Amniotic epithelial cell (primary cell): ENCODE results near the gene KRT16.
"Not testable (repeated sequence)": the region's sequence is repeated elsewhere in the genome, so short reads cannot be mapped to it uniquely, and the experiment has no call there.

ENCODE experiments used
- DNase-seq: peaks from one replicate; pipeline ENCODE4 v3.0.0-alpha.2; 2010; ENCODE audit warnings: low read depth

The KRT16 gene

DNA sequence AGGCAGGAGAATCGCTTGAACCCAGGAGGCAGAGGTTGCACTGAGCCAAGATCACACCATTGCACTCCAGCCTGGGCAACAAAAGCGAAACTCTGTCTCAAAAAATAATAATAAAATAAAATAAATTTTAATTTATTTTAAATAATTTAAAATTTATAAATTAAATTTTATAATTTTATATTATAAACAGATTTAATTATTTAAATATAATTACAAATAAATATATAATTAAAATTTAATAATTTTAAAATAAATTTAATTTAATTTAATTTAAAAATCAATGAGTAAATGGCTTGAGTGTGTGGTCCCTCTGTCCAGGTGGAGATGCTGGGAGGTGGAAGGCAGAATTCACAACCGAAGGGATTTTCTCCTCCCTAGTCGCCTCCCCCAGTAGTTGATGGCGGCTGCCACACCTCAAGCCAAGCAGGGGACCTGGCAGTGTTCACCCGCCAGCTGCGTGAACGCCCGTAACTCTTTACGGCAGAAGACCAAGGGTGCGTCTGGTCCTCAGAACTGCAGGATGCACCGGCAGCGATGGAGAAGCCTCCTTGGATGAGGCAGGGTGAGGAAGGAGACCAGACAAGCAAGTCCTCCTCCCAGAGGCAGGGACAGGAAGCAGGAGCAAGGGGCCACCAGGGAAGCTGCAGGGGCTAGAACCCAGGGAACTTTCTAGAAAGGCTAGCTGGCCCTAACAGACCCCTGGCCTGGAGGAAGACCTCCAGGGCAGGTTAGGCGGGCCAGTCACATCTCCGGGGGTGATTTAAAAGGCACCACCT, 34.7 kb upstream of the KRT16 start:
- DNase-seq: no peak

DNA sequence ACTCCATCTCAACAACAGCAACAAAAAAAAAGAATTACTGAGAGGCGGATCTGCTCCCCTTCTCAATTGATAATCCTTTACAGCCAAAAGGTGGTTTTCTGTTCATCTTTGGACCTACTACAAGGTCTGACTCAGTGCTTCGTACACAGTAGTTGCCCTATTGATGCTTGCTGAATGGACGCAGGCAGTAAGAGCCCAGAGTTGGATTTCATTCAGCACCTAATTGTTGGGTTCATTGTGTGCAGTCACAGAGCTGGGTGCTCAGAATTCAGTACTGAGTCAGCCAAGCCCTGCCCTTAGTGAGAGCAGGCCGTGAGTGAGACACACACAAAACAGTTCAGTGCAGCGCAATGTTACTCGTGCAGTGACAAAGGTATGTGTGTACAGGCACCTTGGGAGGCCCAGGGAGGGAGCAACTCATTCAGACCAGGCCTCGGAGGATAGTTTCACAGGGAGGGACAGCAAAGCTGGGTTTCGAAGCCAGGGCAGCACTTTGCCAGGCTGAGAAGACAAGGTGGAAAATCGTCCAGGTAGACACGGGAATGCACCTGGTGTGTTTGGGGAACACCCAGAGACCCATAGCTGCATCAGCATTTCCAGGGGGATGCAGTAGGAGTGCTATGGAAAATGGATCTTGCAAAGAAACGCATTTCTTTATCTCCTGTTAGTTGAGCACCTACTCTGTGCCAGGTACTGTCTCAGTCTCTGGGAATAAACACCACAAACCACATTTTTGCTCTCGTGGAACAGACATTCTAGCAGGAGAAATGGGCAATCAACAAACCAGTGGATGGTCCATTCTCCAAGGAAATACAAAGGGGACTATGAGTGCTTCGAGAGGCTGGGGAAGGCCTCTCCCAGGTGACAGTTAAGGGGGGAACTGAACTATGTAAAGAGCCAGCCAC, 29.9 kb upstream of the KRT16 start:
- no peak for DNase-seq

DNA sequence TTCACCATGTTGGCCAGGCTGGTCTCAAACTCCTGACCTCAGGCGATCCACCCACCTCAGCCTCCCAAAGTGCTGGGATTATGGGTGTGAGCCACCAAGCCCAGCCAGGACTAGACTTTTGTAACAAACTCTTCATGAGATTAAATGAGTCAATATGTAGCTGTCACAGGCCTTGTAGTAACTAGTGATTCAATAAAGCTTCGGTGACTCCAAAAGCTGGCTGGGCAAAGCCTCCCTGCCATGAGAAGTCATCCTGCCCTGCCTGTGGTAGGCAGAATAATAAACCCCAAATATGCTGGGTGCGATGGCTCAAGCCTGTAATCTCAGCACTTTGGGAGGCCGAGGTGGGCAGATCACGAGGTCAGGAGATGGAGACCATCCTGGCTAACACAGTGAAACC, 28.0 kb upstream of the KRT16 start:
- DNase-seq: not testable (repeated sequence)

DNA sequence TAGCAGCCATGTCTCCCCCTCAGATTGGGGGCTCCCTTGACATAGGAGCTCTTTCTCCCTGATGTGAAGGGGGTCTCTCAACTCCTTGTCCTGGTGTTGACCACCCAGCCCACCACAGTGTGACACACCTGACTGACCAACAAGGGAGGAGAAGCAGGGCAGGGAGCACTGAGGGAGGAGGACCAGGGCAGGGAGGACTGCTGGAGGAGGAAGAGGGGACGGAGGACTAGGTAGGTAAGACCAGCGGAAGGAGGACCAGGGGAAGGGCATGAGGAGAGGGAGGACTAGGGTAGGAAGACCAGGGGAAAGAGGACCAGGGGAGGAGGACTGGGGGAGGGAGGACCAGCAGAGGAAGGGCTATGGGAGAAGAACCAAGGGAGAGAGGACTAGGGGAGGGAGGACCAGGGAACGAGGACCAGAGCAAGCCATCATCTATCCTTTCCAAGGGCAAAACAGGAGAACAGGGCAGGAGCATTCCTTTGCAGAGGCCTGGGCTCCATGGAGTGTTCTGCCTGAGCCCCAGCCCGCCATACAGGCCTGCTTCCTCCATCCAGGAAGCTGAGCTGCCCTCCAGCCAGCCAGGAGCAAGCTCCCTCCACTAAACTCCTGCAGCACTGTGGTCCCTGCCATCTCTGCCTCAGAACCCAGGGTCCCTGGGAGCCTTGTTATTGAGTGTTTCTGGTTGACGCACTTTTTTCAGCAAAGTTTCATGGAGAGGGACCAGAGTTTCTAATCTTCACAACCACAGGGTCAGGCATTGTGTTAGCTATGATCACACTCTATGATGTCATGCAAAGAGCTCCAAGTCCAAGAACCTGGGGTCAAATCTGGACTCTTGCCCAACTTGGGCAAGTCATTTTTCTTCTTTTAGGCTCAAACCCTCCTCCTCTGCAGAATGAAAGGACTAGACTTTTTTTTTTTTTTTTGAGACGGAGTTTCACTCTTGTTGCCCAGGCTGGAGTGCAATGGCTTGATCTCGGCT, 27.2 kb upstream of the KRT16 start:
- DNase-seq: no peak

DNA sequence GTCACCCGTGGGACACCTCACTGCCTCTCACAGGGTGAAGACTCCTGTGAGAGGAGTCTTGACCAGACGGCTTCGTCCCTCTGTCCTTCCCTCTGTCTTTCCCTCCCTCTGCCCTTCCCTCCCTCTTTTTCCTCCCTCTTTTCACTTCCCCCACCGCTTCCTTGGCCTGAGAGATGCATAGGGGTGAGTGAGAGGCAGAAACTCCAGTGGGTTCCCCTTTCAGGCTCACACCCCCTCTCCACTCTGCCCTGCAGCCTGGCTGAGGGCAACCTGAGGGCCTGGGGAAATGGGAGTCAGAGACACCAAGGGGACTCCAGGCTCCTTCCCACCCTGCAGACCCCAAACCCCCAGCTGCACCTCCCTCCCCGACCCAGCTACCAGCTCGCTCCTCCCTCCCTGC, 26.4 kb upstream of the KRT16 start:
- no peak for DNase-seq

DNA sequence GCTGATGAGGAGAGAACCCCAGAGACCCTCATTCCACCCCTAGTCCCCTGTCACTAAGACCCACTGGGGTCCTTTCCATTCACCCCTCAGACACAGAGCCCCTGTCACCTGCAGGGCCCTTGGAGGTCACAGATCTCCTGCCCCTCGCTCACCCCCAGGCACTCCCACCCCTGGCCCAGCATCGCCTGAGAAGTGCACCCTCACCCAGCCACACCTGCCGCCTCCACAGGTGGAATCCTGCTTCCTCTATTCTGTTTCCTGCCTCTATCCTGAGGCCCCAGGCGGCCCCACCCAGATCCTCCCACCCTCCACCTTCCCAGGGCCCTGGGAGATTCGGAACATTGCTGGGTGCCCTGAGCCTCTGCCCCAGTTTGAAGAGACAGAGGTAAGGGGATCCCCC, 25.6 kb upstream of the KRT16 start:
- no peak for DNase-seq

DNA sequence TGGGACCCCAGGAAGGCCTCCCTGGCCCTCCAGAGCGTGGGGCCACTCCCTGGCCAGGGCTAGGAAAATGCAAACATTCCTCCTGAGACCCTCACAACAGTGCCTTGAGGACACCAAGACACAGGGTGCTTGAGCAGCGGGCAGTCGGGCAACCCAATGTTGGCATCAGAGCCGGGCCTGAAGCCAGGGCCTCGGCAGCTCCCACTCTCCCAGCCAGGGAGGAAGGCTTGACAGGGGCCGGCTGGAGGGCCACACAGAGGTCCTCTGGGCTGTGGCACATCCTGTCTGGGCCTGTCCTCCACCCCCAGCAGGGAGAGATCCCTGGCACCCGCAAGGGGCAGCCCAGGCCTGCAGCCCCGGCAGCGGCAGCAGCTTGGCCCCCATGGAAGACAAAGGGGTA, 24.1 kb upstream of the KRT16 start:
- no peak for DNase-seq

DNA sequence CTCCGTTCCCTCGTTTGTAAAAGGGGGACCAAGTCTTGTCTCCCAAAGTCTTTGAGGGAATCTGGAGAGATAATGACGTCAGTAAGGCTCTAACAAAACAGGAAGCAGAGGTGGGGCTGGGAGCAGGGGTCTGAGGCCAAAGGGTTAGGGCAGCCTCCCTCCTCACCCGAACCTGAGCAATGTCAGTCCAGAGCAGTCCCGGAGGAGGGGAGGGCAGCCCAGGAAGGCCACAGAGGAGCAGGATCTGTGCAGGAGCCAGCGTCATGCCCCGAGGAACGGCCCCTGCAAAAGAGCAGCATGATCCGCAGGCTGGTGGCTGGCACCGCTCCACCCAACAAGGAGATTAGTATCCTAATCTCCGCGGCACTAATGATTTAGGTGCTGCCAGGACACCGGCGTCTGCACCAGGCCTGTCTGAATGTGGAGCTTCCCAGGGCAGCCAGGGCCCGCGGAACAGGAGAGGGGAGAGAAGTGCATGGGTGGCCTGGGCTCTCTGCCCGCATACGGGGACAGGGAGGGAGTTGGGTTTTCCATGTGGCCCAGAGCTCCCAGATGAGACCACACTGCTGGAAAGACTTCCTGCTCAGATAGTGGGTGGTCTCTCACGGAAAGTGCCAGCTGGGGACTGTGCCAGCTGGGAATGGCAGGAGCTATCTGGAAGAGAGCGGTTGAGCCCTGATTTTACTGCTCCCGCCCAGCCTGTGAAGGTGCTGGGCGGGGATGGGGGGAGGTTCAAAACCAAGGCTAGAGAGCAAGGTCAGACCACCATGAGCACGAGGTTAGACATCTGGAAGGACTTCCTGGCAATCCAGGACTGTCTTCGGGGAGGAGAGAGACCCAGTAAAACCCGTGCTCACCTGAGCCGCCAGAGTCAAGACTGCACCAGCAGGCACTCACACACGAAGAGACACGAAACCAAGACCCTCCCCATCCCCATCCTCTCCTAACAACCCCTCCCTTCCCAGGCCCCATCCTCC, 22.8 kb upstream of the KRT16 start:
- peak; percentile 64 for DNase-seq

DNA sequence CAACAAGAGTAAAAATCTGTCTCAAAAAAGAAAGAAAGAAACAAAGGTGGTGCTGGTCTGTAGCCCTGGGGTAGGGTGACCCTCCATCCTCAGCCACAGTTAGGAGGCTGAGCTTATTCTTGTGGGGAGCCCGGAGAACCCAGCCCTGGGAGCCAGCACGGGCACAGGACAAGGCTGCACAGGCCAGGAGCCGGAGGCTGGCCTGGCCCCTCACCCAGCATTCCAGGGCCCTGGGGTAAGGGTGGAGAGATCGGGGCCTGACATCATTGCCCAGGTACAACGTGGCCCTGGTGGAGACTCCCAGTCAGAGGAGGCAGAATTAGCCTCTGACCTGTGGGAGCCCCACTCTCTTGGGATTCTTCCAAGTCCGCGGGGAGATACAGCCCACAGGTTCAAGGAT, 22.1 kb upstream of the KRT16 start:
- no peak for DNase-seq

DNA sequence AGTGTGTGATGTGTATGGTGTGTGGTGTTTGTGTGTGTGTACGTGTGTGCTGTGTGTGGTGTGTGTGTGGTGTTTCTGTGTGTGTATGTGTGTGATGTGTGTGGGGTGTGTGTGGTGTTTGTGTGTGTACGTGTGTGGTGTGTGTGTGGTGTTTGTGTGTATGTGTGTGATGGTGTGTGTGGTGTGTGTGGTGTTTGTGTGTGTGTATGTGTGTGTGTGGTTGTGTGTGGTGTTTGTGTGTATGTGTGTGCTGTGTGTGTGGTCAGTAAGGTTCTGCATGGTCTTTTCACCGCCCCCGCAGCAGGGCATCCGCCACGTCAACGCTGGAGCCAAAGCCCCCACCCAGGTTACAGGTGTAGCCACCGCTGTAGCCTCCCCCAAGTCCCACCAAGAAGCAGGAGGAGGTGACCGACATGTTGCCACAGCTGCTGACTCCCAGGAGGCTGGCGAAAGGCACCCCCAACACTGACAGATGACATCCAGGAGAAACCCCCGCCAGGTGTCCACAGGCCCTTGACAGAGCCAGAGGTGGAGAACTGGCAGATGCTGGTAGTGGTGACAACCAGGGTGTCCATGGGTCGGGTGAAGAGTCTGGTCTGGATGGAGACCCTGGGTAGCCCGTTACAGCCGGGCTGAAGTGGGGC, 21.1 kb upstream of the KRT16 start:
- DNase-seq: peak; percentile 35

DNA sequence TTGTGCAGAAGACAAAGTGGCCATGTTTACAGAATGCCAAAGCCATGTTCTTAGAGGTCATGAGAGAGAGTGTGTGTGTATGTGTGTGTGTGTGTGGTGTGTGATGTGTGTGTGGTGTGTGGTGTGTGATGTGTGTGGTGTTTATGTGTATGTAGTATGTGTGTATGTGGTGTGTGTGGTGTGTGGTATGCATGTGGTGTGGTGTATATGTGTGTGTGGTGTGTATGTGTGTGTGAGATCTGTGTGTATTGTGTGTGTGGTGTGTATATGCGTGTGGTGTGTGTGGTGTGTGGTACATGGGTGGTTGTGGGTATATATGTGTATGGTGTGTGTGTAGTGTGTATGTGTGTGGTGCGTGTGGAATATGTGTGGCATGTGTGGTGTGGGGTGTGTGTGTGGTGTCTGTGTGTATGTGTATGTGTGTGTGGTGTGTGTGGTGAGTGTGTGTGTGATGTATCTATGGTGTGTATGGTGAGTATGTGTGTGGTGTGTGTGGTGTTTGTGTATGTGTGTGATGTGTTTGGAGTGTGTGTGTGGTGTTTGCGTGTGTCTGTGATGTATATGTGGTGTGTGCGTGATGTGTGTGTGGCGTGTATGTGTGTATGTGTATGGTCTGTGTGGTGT, 20.0 kb upstream of the KRT16 start:
- DNase-seq: no peak

DNA sequence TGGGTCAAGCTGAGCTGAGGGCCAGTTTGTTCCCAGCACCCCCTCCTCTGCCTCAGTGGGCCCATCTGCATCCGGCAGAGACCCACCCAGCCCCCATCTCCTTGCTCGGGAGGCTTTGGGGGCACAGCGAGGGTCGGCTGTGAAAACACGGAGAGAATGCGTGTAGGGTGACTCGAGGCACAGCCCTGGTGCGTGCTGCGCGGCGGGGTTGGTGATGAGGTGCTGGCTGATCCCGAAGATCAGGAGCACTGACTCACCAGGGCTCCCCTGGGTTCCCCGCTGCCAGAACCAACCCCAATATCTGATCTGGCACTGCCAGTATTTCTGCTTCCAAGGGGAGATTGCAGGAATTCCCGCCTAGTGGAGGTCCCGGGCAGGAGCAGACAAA, 19.3 kb upstream of the KRT16 start:
- no peak for DNase-seq

DNA sequence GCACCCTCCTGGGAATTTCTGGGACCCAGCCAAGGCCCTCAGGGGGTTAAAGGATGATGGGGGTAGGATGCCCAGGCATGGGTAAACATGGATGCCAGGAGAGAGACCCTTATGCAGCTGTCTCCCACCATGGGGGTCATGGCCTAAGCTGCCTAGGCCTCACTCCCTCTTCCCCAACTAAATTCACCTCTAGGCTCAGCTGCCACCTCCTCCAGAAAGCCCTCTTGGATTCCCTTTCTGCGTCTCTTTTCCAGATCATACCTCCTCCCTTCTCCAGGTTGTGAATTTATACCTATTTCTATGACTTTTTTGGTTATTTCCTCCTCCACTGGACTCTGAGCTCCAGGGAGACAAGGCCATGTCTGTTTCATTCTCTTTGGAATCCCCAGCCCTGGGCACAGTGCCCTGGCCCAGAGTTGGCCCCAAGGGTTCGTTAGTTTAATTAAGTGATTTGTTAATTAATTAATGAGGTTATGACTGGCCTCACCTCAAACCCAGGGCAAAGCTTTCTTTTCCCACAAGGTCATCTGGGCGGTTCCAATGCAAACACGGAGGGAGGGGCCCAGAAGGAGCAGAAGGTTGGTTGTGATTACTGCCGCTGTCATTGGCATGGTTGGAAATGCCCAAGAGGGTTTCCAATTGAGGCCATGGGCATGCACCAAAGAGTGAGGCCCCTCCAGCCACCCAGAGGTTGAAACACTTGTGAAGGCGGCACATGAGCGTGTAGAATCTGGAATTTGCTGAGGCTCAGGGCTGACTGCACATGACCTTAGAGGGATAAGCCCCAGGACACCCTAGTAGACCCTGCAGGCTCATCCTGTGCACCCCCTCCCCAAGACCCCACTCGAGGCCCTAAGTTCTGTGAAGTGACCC, 18.7 kb upstream of the KRT16 start:
- DNase-seq: no peak

DNA sequence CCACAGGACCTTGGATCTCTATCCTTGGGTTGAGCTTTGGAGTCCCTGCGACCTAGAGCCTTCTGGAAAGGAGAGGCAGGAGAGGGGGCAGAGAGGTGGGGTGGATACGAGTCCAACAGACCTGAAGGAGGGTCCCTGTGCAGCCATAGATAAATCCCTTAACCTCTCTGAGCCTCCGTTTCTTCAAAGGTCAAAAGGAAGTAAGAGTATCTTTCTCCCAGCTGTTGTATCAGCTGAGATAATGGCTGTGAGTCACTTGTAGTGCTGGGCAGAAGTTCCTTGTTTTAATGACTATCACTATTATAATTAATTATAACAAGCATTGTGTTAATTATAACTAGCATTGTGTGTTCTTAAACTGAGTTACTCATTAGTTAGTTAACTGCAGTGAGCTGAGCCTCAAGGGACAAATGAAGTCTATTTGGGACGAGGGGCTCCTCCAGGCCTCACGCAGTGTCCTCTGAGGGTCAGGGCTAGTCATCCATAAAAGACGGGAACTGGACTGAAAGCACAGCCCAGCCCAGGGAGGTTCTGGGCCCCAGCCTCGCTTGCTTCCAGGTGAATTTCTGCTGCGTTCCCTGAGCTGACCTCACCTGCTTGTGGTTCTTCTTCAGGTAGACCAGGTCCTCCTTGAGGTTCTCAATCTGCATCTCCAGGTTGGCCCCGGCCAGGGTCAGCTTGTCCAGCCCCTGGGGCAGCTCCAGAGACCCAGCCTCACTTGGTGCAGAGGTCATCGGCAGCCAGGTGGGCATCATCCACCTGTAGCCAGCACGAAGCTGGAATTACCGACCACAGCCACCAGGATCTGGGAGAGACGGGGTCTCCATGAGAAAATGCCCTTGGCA, 17.5 kb upstream of the KRT16 start:
- no peak for DNase-seq

DNA sequence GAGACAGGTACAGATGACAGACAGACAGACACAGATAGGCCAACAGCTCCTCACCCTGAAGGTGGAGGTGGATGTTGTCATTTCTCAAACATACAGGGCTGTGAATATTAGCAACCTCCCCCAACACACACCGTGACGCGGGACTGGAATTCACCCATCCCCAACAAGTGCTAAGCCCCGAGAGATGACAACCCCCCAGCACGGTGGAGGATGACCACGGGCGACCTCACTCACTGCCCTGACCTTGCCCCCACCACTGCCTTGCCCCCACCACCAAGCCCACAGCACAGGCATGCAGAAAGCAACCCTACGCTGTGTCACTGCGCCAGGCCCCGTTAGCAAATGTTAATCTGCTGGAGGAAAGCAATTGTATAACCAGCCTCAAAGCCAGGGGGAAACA, 16.7 kb upstream of the KRT16 start:
- no peak for DNase-seq

DNA sequence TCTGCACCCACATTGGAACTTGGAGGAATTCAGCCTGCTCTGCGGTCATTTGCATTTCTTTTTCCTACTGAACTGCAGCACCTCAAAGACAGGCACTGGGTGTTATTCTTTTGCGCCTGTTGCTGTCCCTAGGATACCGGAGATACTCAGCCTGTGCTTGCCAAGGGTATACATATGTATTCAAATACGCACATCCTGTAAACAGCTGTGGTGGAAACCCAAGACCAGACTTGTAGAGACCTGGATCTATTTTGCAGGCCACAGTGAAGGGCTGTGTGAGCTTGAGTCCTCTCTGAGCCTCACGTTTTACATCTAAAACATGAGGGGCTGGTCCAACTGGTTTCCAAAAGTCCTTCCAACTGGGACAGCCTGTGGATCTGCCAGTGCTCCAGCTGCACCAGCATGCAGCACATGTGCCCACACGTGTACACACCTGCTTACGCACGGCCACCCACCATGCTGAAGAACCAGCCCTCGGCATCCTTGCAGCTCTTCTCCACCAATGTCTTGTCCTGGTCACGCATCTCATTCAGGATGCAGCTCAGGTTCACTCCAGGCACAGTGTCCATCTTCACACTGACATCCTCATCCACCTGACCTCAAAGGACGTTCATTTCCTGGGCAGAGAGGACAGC, 16.2 kb upstream of the KRT16 start:
- DNase-seq: not testable (repeated sequence)

DNA sequence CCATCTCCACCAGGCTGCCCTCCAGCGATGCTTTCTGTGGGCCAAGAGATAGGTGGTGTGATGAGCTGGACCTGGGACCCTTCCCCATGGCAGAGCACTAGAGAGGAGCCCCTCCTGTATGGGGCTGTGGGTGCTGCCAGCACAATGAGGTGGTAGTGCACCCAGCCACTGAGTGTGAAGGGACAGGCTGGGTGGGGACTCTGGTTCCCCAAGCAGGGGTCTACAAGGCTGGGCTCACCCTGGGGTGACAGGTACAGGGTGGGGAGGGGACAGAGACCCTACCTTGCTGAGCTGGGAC, 15.5 kb upstream of the KRT16 start:
- DNase-seq: not testable (repeated sequence)
